NCI-H524 treated with DMSO at 0.1 percent for 48 hours (cell line): ENCODE results near the gene ANGPTL7.
A peak's percentile ranks its signal among the peaks of the same experiment; 100 is the strongest.

Source experiments
- DNase-seq: peaks from one replicate; lab custom pipeline; 2025; lab: John Stamatoyannopoulos, UW

Gene ANGPTL7

GRCh38 chr1:11204396-11205190 lies 15.4 kb downstream of the ANGPTL7 start:
- no peak for DNase-seq

DNA sequence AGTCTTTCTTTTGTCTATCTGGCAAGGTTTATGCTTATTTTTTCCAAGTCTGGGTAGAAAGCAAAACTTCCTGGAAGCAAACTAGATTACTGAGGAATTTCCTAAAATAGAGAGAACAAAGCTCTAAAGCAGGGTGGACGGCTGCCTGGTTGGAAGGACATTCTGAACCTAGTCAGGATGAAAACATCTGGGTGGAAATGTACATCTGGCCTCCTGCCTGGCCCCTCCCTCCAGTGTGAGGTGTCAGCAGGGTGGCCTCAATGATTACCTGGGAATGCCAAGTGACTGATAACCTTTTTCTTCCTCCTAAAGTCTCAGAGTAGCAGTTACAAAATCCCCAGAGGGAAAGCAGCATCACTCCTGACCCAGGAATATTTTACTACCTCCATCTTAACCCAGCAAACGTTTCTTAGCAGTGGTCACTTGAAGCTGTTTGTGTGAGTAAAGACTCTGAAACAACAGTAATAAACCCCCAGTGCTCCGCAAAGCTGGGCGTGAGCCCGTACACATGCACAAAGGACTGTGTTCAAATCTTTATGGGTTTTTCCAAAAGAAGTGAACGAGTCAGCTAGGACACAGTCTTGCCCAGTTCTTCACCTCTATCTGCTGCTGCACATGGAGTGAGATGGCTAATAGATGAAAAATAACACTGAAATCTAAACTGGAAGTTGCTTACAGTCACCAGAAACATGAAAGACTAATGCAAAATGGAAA lies 18.9 kb downstream of the ANGPTL7 start:
- no peak for DNase-seq

DNA sequence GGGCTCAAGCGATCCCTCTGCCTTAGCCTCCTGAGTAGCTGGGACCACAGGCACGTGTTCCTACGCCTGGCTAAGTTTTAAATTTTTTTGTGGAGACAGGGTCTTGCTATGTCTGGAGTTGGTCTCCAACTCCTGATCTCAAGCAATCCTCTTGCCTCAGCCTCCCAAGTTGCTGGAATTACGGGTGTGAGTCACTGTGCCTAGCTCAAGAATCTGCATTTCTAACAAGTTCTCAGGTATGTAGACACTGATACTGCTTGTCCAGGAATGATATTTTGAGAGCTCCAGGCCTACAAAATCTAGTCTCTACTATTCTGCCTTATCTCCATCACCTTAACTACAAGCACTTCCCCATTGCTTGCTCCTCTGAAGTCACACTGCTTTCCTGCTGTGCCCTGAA lies 22.3 kb downstream of the ANGPTL7 start:
- no peak for DNase-seq

DNA sequence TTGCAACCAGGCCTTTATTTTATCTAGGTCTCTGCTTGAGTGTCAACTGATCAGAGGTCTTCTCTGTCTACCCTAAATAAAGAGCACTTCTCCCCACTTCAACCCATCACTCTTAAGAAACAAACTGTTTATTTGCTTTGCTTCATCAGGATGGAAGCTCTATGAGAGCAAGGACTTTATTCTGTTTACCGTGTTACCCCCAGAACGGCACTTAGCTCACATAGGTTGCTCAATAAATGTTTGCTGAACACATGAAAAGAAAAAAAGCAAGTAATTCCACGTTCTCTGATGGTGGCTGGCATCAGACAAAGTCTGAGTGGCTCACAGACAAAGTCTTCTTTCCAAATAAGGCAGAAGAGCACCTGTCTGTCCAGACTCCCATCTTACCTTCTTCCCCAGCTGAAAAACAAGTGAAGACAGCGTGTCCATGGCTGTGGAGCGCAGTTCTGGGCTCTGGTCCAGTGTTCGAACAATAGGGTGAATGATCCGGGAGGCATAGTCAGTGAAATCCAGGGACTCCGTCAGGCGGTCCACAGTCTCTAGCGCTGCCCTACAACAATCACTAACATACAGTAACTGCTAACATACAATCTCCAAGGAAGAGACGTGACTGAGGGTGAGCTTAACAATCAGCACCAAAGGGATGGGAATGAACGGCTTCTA lies 22.9 kb downstream of the ANGPTL7 start:
- no peak for DNase-seq

- peak; percentile 14 for DNase-seq
Measured at GRCh38 chr1:11214698-11215380, 25.7 kb downstream of the ANGPTL7 start.

- no peak for DNase-seq
Measured at GRCh38 chr1:11215381-11216005, 26.3 kb downstream of the ANGPTL7 start.

DNA sequence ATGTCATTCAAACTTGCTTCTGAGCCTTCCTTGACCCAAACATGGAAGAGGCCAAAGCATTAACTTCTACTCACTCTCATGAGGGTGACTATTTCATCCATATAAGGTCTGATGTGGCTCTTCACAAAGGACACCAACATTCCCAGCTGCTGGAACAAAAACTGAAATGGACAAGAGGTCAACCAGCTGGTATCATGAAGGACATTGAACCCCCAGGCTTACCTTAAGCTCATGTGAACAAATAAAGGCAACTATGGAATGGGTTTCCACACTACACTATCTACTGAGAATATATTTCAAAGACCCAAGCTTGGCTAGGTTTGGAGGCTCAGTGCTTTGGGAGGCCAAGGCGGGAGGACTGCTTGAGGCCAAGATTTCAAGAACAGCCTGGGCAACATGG lies 26.9 kb downstream of the ANGPTL7 start:
- no peak for DNase-seq

DNA sequence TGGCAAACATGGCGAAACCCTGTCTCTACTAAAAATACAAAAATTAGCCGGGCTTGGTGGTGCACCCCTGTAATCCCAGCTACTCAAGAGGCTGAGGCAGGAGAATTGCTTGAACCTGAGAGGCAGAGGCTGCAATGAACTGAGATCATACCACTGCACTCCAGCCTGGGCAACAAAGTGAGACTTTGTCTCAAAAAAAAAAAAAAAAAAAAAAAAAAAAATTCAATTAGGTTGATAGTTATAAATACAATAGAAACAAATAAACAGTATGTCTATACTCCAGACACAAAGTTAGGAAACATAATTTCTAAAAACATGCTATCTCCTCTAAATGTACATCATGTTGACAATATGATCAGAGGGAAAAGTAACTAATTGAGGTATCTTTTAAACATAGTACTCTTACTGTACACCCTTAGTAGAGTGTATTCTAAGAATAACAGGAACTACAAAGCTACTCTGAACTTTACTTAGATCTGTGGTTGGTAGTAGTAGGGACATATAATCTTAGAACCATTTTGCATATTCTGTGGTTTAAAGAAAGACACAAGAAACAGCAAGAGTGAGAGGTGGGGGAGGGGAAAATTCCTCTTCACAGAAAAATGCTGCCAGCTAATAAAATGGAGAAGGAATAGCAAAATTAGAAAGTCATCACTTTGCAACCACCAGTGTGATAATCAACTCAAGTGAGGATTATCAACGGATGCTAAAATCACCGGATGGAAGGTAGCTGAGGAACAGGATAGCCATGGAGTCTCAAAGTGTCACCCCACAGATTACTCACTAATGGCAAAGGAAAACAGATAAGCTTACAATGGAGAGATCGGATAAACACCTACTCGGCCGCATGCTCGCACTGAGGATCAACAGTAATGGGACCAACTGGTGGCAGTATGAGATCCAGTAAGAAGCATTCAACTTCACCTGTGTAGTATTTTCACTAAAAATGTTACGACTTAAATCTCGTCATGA lies 38.2 kb downstream of the ANGPTL7 start:
- no peak for DNase-seq

GRCh38 chr1:11229203-11229602 lies 40.0 kb downstream of the ANGPTL7 start:
- DNase-seq, result peak; percentile 26

DNA sequence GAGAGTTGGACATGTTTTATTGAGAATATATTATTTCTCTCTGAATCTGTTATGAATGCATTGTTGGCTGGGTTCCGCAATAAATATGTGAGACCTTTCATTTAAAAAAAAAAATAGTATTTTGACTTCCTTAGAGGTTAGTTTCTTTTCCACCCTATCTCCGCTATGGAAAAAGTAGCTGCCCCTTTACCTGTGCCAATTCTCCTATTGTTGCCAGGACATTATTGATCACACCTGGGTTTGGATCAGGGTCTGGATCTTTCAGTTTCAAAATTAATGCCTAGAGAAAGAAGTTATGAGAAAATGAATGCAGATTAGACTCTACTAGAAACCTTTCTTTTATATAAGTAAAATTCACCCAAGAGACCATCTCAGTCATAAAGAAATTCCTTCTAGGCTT lies 44.1 kb downstream of the ANGPTL7 start:
- no peak for DNase-seq

DNA sequence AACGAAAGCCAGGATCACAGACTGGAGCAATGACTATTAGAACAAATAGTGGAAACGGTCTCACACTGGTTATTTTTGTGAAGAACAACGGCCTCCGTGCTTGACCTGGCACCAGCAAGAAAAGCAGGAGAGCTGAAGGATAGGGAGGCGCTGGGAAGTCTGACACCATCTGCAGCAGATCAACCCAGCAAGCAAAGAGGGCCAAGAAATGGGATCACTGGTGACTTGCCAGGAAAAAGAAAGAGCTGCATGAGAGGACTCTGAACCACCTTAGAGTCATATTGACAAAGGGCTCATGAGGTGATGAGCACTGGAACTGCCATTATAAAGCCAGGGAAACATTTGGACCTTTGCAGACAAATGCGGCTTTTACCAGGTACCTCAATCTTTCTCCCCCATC lies 48.2 kb downstream of the ANGPTL7 start:
- DNase-seq, result no peak

DNA sequence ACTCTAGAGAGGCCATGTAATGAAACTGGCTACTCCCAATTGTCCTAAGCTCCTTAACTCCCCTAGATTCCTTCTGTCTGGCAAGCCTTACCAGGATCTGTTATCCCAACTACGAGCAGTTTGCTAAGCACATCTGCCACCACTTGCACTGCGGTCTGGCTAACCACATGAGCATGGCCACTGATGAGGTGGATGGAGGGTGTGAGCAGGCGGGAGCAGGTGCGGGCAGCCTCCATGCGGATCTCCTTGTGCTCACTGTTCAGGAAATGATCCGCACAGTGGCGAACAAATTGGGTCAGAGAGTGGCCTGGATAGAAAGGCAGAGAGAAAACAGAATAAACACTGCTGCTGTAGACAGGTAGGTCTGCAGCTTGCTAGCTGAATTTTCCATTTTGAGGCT lies 49.2 kb downstream of the ANGPTL7 start:
- peak; percentile 2 for DNase-seq

DNA sequence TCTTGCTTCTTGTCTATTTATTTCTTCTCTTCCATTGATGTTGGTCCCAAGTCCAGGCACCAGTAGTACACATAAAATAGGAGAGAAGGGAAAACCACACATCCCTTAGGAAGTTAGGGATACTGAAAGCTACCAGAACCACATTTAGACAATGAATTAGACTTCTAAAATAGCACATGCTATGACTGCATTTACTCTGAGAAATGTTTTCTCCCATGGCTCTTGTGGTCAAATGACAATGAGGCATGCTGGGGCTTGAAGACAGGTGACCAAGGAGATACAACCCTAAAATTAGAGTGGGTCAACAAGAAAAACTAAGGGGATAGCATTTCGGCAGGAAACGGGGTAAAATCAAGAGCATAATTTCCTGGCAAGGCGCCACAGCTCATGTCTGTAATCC lies 56.1 kb downstream of the ANGPTL7 start:
- DNase-seq, result no peak
